ENCODE measurements around the gene FBP1. TPM values are rescaled to one million over a fixed set of nuclear protein-coding genes. Genes with fewer than 3 reads are reported as not detected.
A peak's percentile ranks its signal among the peaks of the same experiment; 100 is the strongest.

The FBP1 gene
- total and polyA plus RNA-seq, 12 donors, result 2.1 to 61.1 (median 33.9) TPM

- Histone ChIP-seq H3K27me3 (no peaks in the 10 kb centered on the region), H3K4me1 (replicated peaks in 1 of 2) (peaks cover 13 to 14% of the 10 kb centered on the region in 2 donors), H3K4me3 (peak overlapping the region in 2 of 4 donors; percentile 5 to 58), H3K36me3 (replicated peaks in 1 of 2) (no peaks in the 10 kb centered on the region), H3K27ac (peak overlapping the region; percentile 58 to 91 (median 82)), H3K9me3 (replicated peaks in 1 of 3) (no peaks in the 10 kb centered on the region)
- TF ChIP-seq POLR2A (IDR thresholded peaks at IDR 0.05), result peak in 1 of 2 donors; percentile 26
- TF ChIP-seq CTCF (IDR thresholded peaks at IDR 0.05), result peak; percentile 67 to 92 (median 79)
- 12 to 15% (median 13%) methylated on average over 17 of the region's 17 CpGs for WGBS, 4 donors
- intact Hi-C loops (cut with DNase I), result no loop called here
- peak; percentile 66 to 89 (median 82) for DNase-seq
Measured at GRCh38 chr9:94668928-94669729, 29.8 kb upstream of the FBP1 start.

GRCh38 chr9:94668418-94668927, 29.2 kb upstream of the FBP1 start:
- no peak for DNase-seq
- Histone ChIP-seq H3K9me3 (replicated peaks in 1 of 3) (no peaks in the 10 kb centered on the region), H3K4me3 (no peak overlapping the region), H3K27ac (peak overlapping the region in 4 of 5 donors; percentile 30 to 84 (median 49)), H3K27me3 (no peaks in the 10 kb centered on the region), H3K4me1 (replicated peaks in 1 of 2) (peaks cover 13 to 14% of the 10 kb centered on the region in 2 donors), H3K36me3 (replicated peaks in 1 of 2) (no peaks in the 10 kb centered on the region)
- TF ChIP-seq POLR2A (IDR thresholded peaks at IDR 0.05), result no peak
- no peak for TF ChIP-seq CTCF (IDR thresholded peaks at IDR 0.05)
- 22 to 25% (median 24%) methylated on average over 6 of the region's 6 CpGs for WGBS, 4 donors
- intact Hi-C loops (cut with DNase I), result no loop called here

GRCh38 chr9:94666364-94667099, 27.2 kb upstream of the FBP1 start:
- WGBS, 4 donors, result 87 to 89% (median 88%) methylated on average over 14 of the region's 14 CpGs
- Histone ChIP-seq H3K27ac (no peak overlapping the region), H3K27me3 (no peaks in the 10 kb centered on the region), H3K4me1 (replicated peaks in 1 of 2) (peaks cover 13 to 14% of the 10 kb centered on the region in 2 donors), H3K4me3 (no peak overlapping the region), H3K9me3 (replicated peaks in 1 of 3) (no peaks in the 10 kb centered on the region), H3K36me3 (replicated peaks in 1 of 2) (no peaks in the 10 kb centered on the region)
- TF ChIP-seq CTCF (IDR thresholded peaks at IDR 0.05) (no peak), POLR2A (IDR thresholded peaks at IDR 0.05) (no peak)
- intact Hi-C loops (cut with DNase I), result no loop called here
- DNase-seq, result no peak

- Histone ChIP-seq H3K9me3 (replicated peaks in 1 of 3) (no peaks in the 10 kb centered on the region), H3K27me3 (no peaks in the 10 kb centered on the region), H3K4me1 (replicated peaks in 1 of 2) (peaks cover 13 to 14% of the 10 kb centered on the region in 2 donors), H3K27ac (no peak overlapping the region), H3K36me3 (replicated peaks in 1 of 2) (no peaks in the 10 kb centered on the region), H3K4me3 (no peak overlapping the region)
- TF ChIP-seq POLR2A (IDR thresholded peaks at IDR 0.05) (no peak), CTCF (IDR thresholded peaks at IDR 0.05) (no peak)
- 90 to 100% (median 93%) methylated on average over 3 of the region's 3 CpGs for WGBS, 4 donors
- DNase-seq, result no peak
- intact Hi-C loops (cut with DNase I), result no loop called here
Measured at GRCh38 chr9:94665613-94666012, 26.3 kb upstream of the FBP1 start.
